Natural killer cell treated with Interleukin-12 subunit alpha and Interleukin-12 subunit beta and Interleukin-15 and Interleukin-18, amount 100 ng/mL, for 72 hours (primary cell): ENCODE data around the gene DIP2C. TPM values are rescaled to one million over a fixed set of nuclear protein-coding genes. Genes with fewer than 3 reads are reported as not detected.
"Not testable (repeated sequence)": the region's sequence is repeated elsewhere in the genome, so short reads cannot be mapped to it uniquely, and the experiment has no call there.

Source experiments
- ATAC-seq, 2 donors: fragments of 150-1000 bp; cut with Tn5 transposase in 1 of 2; sonication (Bioruptor Pico), chemical (Tn5 transposase) in 1 of 2; 2 replicates each; pipeline ENCODE4 v1.10.0; 2021
- DNase-seq: peaks from one replicate; pipeline ENCODE4 v3.0.0; 2022; ENCODE audit warnings: low spot score
- H3K27ac Mint-ChIP-seq, 2 donors: 1 replicate in 1 of 2; 2 replicates in 1 of 2; pipeline ENCODE4 v1.8.0; 2022; ENCODE audit warnings: mixed read lengths in 2 of 2, mild to moderate bottlenecking in 1 of 2, moderate library complexity in 1 of 2
- H3K27me3 Mint-ChIP-seq, 2 donors: 1 replicate in 1 of 2; 2 replicates in 1 of 2; pipeline ENCODE4 v1.8.0; 2022; ENCODE audit warnings: mixed read lengths in 2 of 2
- H3K36me3 Mint-ChIP-seq: one replicate; pipeline ENCODE4 v1.8.0; 2022; ENCODE audit warnings: mixed read lengths
- H3K4me1 Mint-ChIP-seq, 2 donors: 1 replicate in 1 of 2; 2 replicates in 1 of 2; pipeline ENCODE4 v1.8.0; 2022; ENCODE audit warnings: low read depth in 2 of 2, mixed read lengths in 2 of 2, mild to moderate bottlenecking in 1 of 2
- H3K4me3 Mint-ChIP-seq: one replicate; pipeline ENCODE4 v1.8.0; 2022; ENCODE audit warnings: mixed read lengths
- H3K9me3 Mint-ChIP-seq: 2 replicates; pipeline ENCODE4 v1.8.0; 2022; ENCODE audit warnings: mixed read lengths
- total RNA-seq, 2 donors: library from RNA; stranded (reverse); gene quantifications; one replicate each; pipeline ENCODE4 v1.2.3, GENCODE V29; 2022

DIP2C gene
- total RNA-seq, 2 donors from 2014 or later: 0.57 to 0.98 TPM

GRCh38 chr10:264160-265073 is 425.1 kb downstream of the DIP2C start:
- DNase-seq, ATAC-seq, H3K27me3 Mint-ChIP-seq, H3K4me1 Mint-ChIP-seq, H3K36me3 Mint-ChIP-seq, H3K27ac Mint-ChIP-seq, H3K9me3 Mint-ChIP-seq, H3K4me3 Mint-ChIP-seq: not testable (repeated sequence)

GRCh38 chr10:260819-261429 is 428.5 kb downstream of the DIP2C start:
- peaks cover 5% of the 10 kb centered on the region in 2 donors for H3K4me1 Mint-ChIP-seq
- DNase-seq (no peak), ATAC-seq (no peak)
- H3K27ac Mint-ChIP-seq: no peak overlapping the region
- peaks cover 0 to 2% of the 10 kb centered on the region in 2 donors for H3K27me3 Mint-ChIP-seq
- no peaks in the 10 kb centered on the region for H3K9me3 Mint-ChIP-seq
- H3K4me3 Mint-ChIP-seq: no peak overlapping the region
- no peaks in the 10 kb centered on the region for H3K36me3 Mint-ChIP-seq

GRCh38 chr10:251982-252582 is 437.4 kb downstream of the DIP2C start:
- H3K36me3 Mint-ChIP-seq: peaks cover 33% of the 10 kb centered on the region

DNA sequence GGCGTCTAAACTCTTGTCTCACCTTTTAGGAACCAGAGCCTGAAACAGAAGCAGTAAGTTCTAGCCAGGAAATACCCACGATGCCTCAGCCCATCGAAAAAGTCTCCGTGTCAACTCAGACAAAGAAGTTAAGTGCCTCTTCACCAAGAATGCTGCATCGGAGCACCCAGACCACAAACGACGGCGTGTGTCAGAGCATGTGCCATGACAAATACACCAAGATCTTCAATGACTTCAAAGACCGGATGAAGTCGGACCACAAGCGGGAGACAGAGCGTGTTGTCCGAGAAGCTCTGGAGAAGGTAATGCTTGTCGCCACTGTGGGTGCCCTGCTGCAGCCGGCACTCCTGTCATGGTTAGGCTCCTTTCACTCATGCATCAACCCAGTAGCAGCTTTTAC is 441.2 kb downstream of the DIP2C start:
- H3K27ac Mint-ChIP-seq: no peak overlapping the region
- no peaks in the 10 kb centered on the region for H3K27me3 Mint-ChIP-seq
- H3K4me3 Mint-ChIP-seq: no peak overlapping the region
- DNase-seq (no peak), ATAC-seq (peak in 1 of 2 donors; percentile 31)
- peaks cover 34% of the 10 kb centered on the region for H3K36me3 Mint-ChIP-seq
- H3K9me3 Mint-ChIP-seq: no peaks in the 10 kb centered on the region
- H3K4me1 Mint-ChIP-seq: peaks cover 15 to 23% of the 10 kb centered on the region in 2 donors

More at GRCh38 chr10:251982-252582, 437.4 kb downstream of the DIP2C start:
- Mint-ChIP-seq H3K4me1 (peaks cover 0 to 9% of the 10 kb centered on the region in 2 donors), H3K27ac (no peak overlapping the region), H3K9me3 (no peaks in the 10 kb centered on the region), H3K27me3 (no peaks in the 10 kb centered on the region), H3K4me3 (no peak overlapping the region)
- DNase-seq (no peak), ATAC-seq (no peak)

DNA sequence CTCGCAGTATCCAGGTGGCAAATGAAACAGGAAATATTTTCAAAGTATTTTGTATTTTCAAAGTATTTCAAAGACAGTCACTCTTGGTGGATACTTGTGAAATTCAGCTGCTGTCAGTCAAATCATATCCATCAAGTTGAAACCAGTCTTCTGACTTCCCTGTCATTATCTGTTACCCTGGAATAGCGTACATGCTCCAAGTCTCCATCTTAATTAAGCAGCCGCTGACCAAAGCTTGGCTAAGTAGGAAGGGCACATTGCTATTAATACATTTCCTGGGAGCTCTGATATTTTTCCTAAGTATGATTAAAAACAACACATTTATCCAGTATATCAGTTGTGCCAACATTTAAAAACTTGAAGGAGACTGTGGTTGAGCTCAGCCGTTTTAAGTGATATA is 442.0 kb downstream of the DIP2C start:
- H3K27ac Mint-ChIP-seq: no peak overlapping the region
- DNase-seq: no peak
- no peaks in the 10 kb centered on the region for H3K9me3 Mint-ChIP-seq
- peaks cover 15 to 23% of the 10 kb centered on the region in 2 donors for H3K4me1 Mint-ChIP-seq
- H3K36me3 Mint-ChIP-seq: peaks cover 34% of the 10 kb centered on the region
- no peak overlapping the region for H3K4me3 Mint-ChIP-seq
- no peak for ATAC-seq
- H3K27me3 Mint-ChIP-seq: no peaks in the 10 kb centered on the region

DNA sequence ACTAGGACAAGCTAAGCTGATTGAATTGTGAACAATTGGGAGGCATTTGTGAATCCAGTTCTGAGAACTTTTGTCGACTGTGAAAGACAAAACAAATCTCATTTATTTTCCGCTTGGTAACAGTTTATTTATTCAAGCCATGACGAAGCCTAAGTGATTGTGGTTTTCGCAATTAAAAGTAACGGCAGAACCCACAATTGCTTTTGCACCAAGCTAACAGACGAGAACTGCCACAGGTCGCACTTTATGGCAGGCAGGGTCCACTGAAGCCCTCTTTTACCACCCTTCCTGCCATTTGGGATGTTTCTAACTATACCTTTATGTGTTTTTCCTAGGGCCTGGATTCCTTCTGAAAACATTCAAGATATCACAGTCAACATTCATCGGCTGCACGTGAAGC is 443.0 kb downstream of the DIP2C start:
- Mint-ChIP-seq H3K27me3 (no peaks in the 10 kb centered on the region), H3K27ac (peak overlapping the region in 1 of 2 donors; percentile 53), H3K36me3 (peaks cover 29% of the 10 kb centered on the region), H3K4me3 (peak overlapping the region; percentile 23), H3K9me3 (no peaks in the 10 kb centered on the region), H3K4me1 (peaks cover 15 to 23% of the 10 kb centered on the region in 2 donors)
- DNase-seq: no peak
- peak in 1 of 2 donors; percentile 51 for ATAC-seq

- Mint-ChIP-seq H3K27me3 (no peaks in the 10 kb centered on the region), H3K9me3 (no peaks in the 10 kb centered on the region), H3K27ac (no peak overlapping the region), H3K4me1 (peaks cover 15 to 23% of the 10 kb centered on the region in 2 donors), H3K4me3 (no peak overlapping the region), H3K36me3 (peaks cover 23% of the 10 kb centered on the region)
- no peak for ATAC-seq
- no peak for DNase-seq
These were observed 445.2 kb downstream of the DIP2C start for GRCh38 chr10:244227-244626.

GRCh38 chr10:241966-242643 is 447.4 kb downstream of the DIP2C start:
- Mint-ChIP-seq H3K27ac (no peak overlapping the region), H3K9me3 (no peaks in the 10 kb centered on the region), H3K36me3 (peaks cover 8% of the 10 kb centered on the region), H3K4me1 (peaks cover 14 to 15% of the 10 kb centered on the region in 2 donors), H3K4me3 (no peak overlapping the region), H3K27me3 (no peaks in the 10 kb centered on the region)
- DNase-seq (no peak), ATAC-seq (no peak)

DNA sequence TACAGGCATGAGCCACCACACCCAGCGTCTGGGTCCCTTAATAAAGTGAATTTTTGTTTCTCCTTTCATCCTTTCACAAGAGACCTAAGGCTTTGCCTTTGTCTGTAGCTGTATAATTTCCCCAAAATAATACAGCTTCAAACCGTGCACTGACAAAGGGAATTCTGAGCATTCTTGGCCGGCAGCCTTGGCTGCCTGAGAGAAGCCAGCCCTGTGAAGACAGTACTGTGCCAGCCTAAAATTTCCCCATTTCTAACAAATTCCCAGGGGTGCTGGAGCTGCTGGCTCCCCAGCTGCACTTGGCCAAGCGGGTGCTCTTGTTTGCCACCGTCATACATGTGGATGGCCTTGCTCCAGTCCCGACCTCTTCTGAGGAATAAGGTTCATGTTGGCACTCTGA is 448.0 kb downstream of the DIP2C start:
- ATAC-seq: no peak
- Mint-ChIP-seq H3K27me3 (no peaks in the 10 kb centered on the region), H3K27ac (no peak overlapping the region), H3K4me1 (peaks cover 7 to 9% of the 10 kb centered on the region in 2 donors), H3K4me3 (no peak overlapping the region), H3K36me3 (peaks cover under 1% of the 10 kb centered on the region), H3K9me3 (no peaks in the 10 kb centered on the region)
- DNase-seq: no peak

GRCh38 chr10:239109-239508 is 450.4 kb downstream of the DIP2C start:
- H3K27ac Mint-ChIP-seq: no peak overlapping the region
- no peak for DNase-seq
- ATAC-seq: no peak
- peaks cover 0 to 6% of the 10 kb centered on the region in 2 donors for H3K4me1 Mint-ChIP-seq
- no peaks in the 10 kb centered on the region for H3K36me3 Mint-ChIP-seq
- no peaks in the 10 kb centered on the region for H3K27me3 Mint-ChIP-seq
- no peaks in the 10 kb centered on the region for H3K9me3 Mint-ChIP-seq
- H3K4me3 Mint-ChIP-seq: no peak overlapping the region

- Mint-ChIP-seq H3K27ac (no peak overlapping the region), H3K36me3 (no peaks in the 10 kb centered on the region), H3K9me3 (no peaks in the 10 kb centered on the region), H3K4me1 (peaks cover 8 to 12% of the 10 kb centered on the region in 2 donors), H3K4me3 (no peak overlapping the region), H3K27me3 (no peaks in the 10 kb centered on the region)
- ATAC-seq: no peak
- no peak for DNase-seq
These were observed 453.6 kb downstream of the DIP2C start for GRCh38 chr10:235915-236314.

GRCh38 chr10:234708-235406 is 454.6 kb downstream of the DIP2C start:
- ATAC-seq (no peak), DNase-seq (no peak)
- Mint-ChIP-seq H3K36me3 (no peaks in the 10 kb centered on the region), H3K4me3 (no peak overlapping the region), H3K27me3 (no peaks in the 10 kb centered on the region), H3K9me3 (no peaks in the 10 kb centered on the region), H3K27ac (no peak overlapping the region), H3K4me1 (peaks cover 8 to 12% of the 10 kb centered on the region in 2 donors)

GRCh38 chr10:232878-233277 is 456.6 kb downstream of the DIP2C start:
- no peaks in the 10 kb centered on the region for H3K9me3 Mint-ChIP-seq
- H3K4me1 Mint-ChIP-seq: peaks cover 12 to 19% of the 10 kb centered on the region in 2 donors
- no peaks in the 10 kb centered on the region for H3K36me3 Mint-ChIP-seq
- ATAC-seq (no peak), DNase-seq (no peak)
- no peaks in the 10 kb centered on the region for H3K27me3 Mint-ChIP-seq
- no peak overlapping the region for H3K27ac Mint-ChIP-seq
- no peak overlapping the region for H3K4me3 Mint-ChIP-seq
